ENCODE measurements around the gene SMTNL1. TPM values are rescaled to one million over a fixed set of nuclear protein-coding genes. Genes with fewer than 3 reads are reported as not detected.

Gene SMTNL1
- total RNA-seq, 1 experiment from 2014 or later: not detected

GRCh38 chr11:57506522-57506921 lies 30.9 kb upstream of the SMTNL1 start:
- Mint-ChIP-seq H3K4me3 (no peak overlapping the region), H3K9me3 (no peaks in the 10 kb centered on the region), H3K27me3 (ENCODE audit: low read depth) (no peaks in the 10 kb centered on the region; the same call in 1 of the 2 replicates), H3K27ac (no peak overlapping the region), H3K4me1 (peaks cover 12 to 20% of the 10 kb centered on the region in 2 experiments), H3K36me3 (ENCODE audit: insufficient read depth in 1 of 3, low read depth in 3 of 3) (no peaks in the 10 kb centered on the region; a peak in 3 of 7 replicates)
- Histone ChIP-seq H3K9me3 (ENCODE audit: control insufficient read depth, low read depth, low read length) (no peaks in the 10 kb centered on the region), H3K9ac (ENCODE audit: extremely low read depth, insufficient read length, low read length) (no peak overlapping the region), H4K5ac (ENCODE audit: insufficient read length, low read depth, low read length) (no peak overlapping the region), H3K27me3 (ENCODE audit: insufficient read depth, low read length) (no peaks in the 10 kb centered on the region), H2BK5ac (ENCODE audit: insufficient read length, low read length) (no peak overlapping the region), H3K4me1 (ENCODE audit: insufficient read depth, low read length) (0 out of 2 replicates have a peak, but pooled peaks cover 2% of the 10 kb centered on the region), H3K23ac (ENCODE audit: insufficient read length, low read depth, low read length) (no peak overlapping the region), H4K8ac (replicated peaks; ENCODE audit: insufficient read length, low read depth, low read length) (no peak overlapping the region), H4K20me1 (ENCODE audit: control insufficient read depth, insufficient read depth, insufficient read length) (no peaks in the 10 kb centered on the region), H3K18ac (ENCODE audit: insufficient read length, low read depth, low read length) (no peak overlapping the region), H2BK15ac (ENCODE audit: low read depth, low read length) (no peak overlapping the region), H2AFZ (ENCODE audit: low read length) (no peak overlapping the region), H3K4ac (ENCODE audit: low read depth, low read length) (no peak overlapping the region), H3K79me1 (ENCODE audit: insufficient read depth, low read depth, low read length, poor library complexity, severe bottlenecking) (no peaks in the 10 kb centered on the region), H3K79me2 (ENCODE audit: insufficient read depth, low read length) (no peaks in the 10 kb centered on the region), H2AK5ac (ENCODE audit: insufficient read length, low read length) (no peak overlapping the region), H2BK120ac (ENCODE audit: low read depth, low read length, poor library complexity, severe bottlenecking) (no peak overlapping the region), H3K14ac (ENCODE audit: insufficient read depth, low read length) (no peak overlapping the region), H4K91ac (ENCODE audit: insufficient read length, low read depth, low read length) (no peak overlapping the region), H3K27ac (ENCODE audit: insufficient read length, low read depth, low read length) (no peak overlapping the region), H3K56ac (ENCODE audit: insufficient read length, low read depth, low read length) (no peak overlapping the region), H3K23me2 (ENCODE audit: insufficient read length, low read depth, low read length, poor library complexity, severe bottlenecking) (no peaks in the 10 kb centered on the region), H2BK20ac (ENCODE audit: low read depth, low read length, poor library complexity, severe bottlenecking) (no peak overlapping the region), H2BK12ac (ENCODE audit: insufficient read length, low read depth, low read length) (no peak overlapping the region), H3T11ph (ENCODE audit: low read length) (no peak overlapping the region), H3K4me2 (ENCODE audit: insufficient read depth, insufficient read length, low read length) (no peak overlapping the region)
- TF ChIP-seq, protein P1, sequence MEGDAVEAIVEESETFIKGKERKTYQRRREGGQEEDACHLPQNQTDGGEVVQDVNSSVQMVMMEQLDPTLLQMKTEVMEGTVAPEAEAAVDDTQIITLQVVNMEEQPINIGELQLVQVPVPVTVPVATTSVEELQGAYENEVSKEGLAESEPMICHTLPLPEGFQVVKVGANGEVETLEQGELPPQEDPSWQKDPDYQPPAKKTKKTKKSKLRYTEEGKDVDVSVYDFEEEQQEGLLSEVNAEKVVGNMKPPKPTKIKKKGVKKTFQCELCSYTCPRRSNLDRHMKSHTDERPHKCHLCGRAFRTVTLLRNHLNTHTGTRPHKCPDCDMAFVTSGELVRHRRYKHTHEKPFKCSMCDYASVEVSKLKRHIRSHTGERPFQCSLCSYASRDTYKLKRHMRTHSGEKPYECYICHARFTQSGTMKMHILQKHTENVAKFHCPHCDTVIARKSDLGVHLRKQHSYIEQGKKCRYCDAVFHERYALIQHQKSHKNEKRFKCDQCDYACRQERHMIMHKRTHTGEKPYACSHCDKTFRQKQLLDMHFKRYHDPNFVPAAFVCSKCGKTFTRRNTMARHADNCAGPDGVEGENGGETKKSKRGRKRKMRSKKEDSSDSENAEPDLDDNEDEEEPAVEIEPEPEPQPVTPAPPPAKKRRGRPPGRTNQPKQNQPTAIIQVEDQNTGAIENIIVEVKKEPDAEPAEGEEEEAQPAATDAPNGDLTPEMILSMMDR (conservative IDR thresholded peaks at IDR 0.05): no peak
- WGBS (ENCODE audit: extremely low coverage, insufficient read length, low lambda C conversion rate): no CpG with 5 or more reads among the region's 1 CpG
- no peak for DNase-seq

Data from H9 (cell line).